GM23338 (cell line): ENCODE data around the gene PIM1. TPM values are rescaled to one million over a fixed set of nuclear protein-coding genes. Genes with fewer than 3 reads are reported as not detected.

ENCODE experiments used
- ATAC-seq: fragments of 200-7000 bp; cut with Tn5 transposase; 3 replicates; pipeline ENCODE4 v1.9.1; 2020
- DNase-seq: peaks from one replicate; pipeline ENCODE4 v3.0.0-alpha.2; 2015; ENCODE audit warnings: low spot score
- H2AFZ ChIP-seq: fragments of 200-600 bp; sonication (generic); 2 replicates; pipeline ENCODE4 v1.8.0; 2016; ENCODE audit warnings: antibody characterized with exemption, mild to moderate bottlenecking, moderate library complexity
- H3F3A ChIP-seq: fragments of 200-600 bp; sonication (generic); replicated peaks from 2 replicates; pipeline ENCODE4 v1.8.0; 2017; ENCODE audit warnings: antibody characterized with exemption, mixed run types, low read depth
- H3K27ac ChIP-seq: fragments of 200-600 bp; sonication (generic); 2 replicates; pipeline ENCODE4 v1.6.1; 2016; ENCODE audit warnings: low read depth
- H3K27me3 ChIP-seq: fragments of 200-600 bp; sonication (generic); 2 replicates; pipeline ENCODE4 v1.8.0; 2016; ENCODE audit warnings: mild to moderate bottlenecking, mixed run types, moderate library complexity; ENCODE audit not compliant: insufficient read depth
- H3K36me3 ChIP-seq: fragments of 200-600 bp; sonication (generic); 2 replicates; pipeline ENCODE4 v1.8.0; 2016; ENCODE audit warnings: mild to moderate bottlenecking; ENCODE audit not compliant: insufficient read depth
- H3K4me1 ChIP-seq: fragments of 200-600 bp; sonication (generic); 2 replicates; pipeline ENCODE4 v1.8.0; 2016; ENCODE audit warnings: mild to moderate bottlenecking, moderate library complexity; ENCODE audit not compliant: insufficient read depth
- H3K4me2 ChIP-seq: fragments of 200-600 bp; sonication (generic); 2 replicates; pipeline ENCODE4 v1.7.1; 2017; ENCODE audit warnings: mixed run types
- H3K4me3 ChIP-seq: fragments of 200-600 bp; sonication (generic); 2 replicates; pipeline ENCODE4 v1.6.1; 2016; ENCODE audit warnings: mixed run types
- H3K79me2 ChIP-seq: fragments of 200-600 bp; sonication (generic); replicated peaks from 2 replicates; pipeline ENCODE4 v1.8.0; 2017; ENCODE audit warnings: mild to moderate bottlenecking; ENCODE audit not compliant: insufficient read depth
- H3K9me2 ChIP-seq: fragments of 200-600 bp; sonication (generic); 2 replicates; pipeline ENCODE4 v1.8.0; 2017; ENCODE audit not compliant: insufficient read depth
- H4K20me1 ChIP-seq: fragments of 200-600 bp; sonication (generic); replicated peaks from 2 replicates; pipeline ENCODE4 v1.8.0; 2017; ENCODE audit warnings: mild to moderate bottlenecking; ENCODE audit not compliant: insufficient read depth
- H3K27ac Mint-ChIP-seq: 2 replicates; pipeline ENCODE4 v1.8.0; 2020; ENCODE audit warnings: inconsistent platforms, mild to moderate bottlenecking, moderate library complexity, mixed read lengths
- H3K27me3 Mint-ChIP-seq: 3 replicates; pipeline ENCODE4 v1.8.0; 2022; ENCODE audit warnings: low read depth, mild to moderate bottlenecking, moderate library complexity, mixed read lengths, inconsistent platforms; ENCODE audit not compliant: insufficient read depth, poor library complexity
- H3K36me3 Mint-ChIP-seq: 3 replicates; pipeline ENCODE4 v1.8.0; 2021; ENCODE audit warnings: low read depth, mild to moderate bottlenecking, inconsistent platforms, moderate library complexity, mixed read lengths
- H3K4me1 Mint-ChIP-seq: 3 replicates; pipeline ENCODE4 v1.8.0; 2020; ENCODE audit warnings: mild to moderate bottlenecking, inconsistent platforms, mixed read lengths
- H3K4me3 Mint-ChIP-seq: 3 replicates; pipeline ENCODE4 v1.8.0; 2021; ENCODE audit warnings: moderate library complexity, mild to moderate bottlenecking, inconsistent platforms, mixed read lengths
- H3K9me3 Mint-ChIP-seq: 3 replicates; pipeline ENCODE4 v1.8.0; 2020; ENCODE audit warnings: moderate library complexity, mild to moderate bottlenecking, inconsistent platforms, mixed read lengths
- CTCF ChIP-seq, 2 experiments: fragments of 200-600 bp in 1 of 2; sonication (generic) in 1 of 2; conservative IDR thresholded peaks; 2 replicates each; pipeline versions ENCODE4 v1.5.1 to v1.6.1; 2016 to 2017; ENCODE audit warnings: antibody characterized with exemption in 2 of 2, low read depth in 2 of 2, mild to moderate bottlenecking in 2 of 2, moderate library complexity in 1 of 2
- ETS1 ChIP-seq: IDR thresholded peaks from 2 replicates; pipeline ENCODE4 v1.6.1; 2016; ENCODE audit warnings: antibody characterized with exemption
- EZH2 ChIP-seq: fragments of 200-600 bp; sonication (generic); IDR thresholded peaks from one replicate; pipeline ENCODE4 v1.8.0; 2017; ENCODE audit warnings: antibody characterized with exemption, mild to moderate bottlenecking, low read depth; ENCODE audit not compliant: unreplicated experiment
- EZH2phosphoT487 ChIP-seq: fragments of 200-600 bp; sonication (generic); IDR thresholded peaks from one replicate; pipeline ENCODE4 v1.8.1; 2018; ENCODE audit warnings: antibody characterized with exemption; ENCODE audit not compliant: unreplicated experiment
- JUNB ChIP-seq: IDR thresholded peaks from one replicate; pipeline ENCODE4 v1.6.1; 2016; ENCODE audit warnings: antibody characterized with exemption; ENCODE audit not compliant: unreplicated experiment
- NANOG ChIP-seq: IDR thresholded peaks from 2 replicates; pipeline ENCODE4 v1.6.1; 2016; ENCODE audit warnings: antibody characterized with exemption, borderline replicate concordance
- POLR2AphosphoS5 ChIP-seq: IDR thresholded peaks from 2 replicates; pipeline ENCODE4 v1.6.1; 2016; ENCODE audit warnings: antibody characterized with exemption, low read depth
- REST ChIP-seq: IDR thresholded peaks from one replicate; pipeline ENCODE4 v1.6.1; 2018; ENCODE audit warnings: antibody characterized with exemption; ENCODE audit not compliant: unreplicated experiment
- STAT1 ChIP-seq: IDR thresholded peaks from one replicate; pipeline ENCODE4 v1.6.1; 2016; ENCODE audit warnings: antibody characterized with exemption; ENCODE audit not compliant: unreplicated experiment
- polyA plus RNA-seq: library from polyadenylated mRNA; unstranded; fragments of >200 nt; fragmentation: Nextera tagmentation; extraction: Ambion mirVana; gene quantifications from 2 replicates; pipeline ENCODE4 v1.2.1, GENCODE V29; 2016
- total RNA-seq: library from RNA; depleted of rRNA; stranded (reverse); fragments of >200 nt; shearing (Covaris generic); gene quantifications from 2 replicates; pipeline ENCODE4 v1.2.3, GENCODE V29; 2014

Gene PIM1
- total and polyA plus RNA-seq, 2 experiments from 2014 or later: 46.0 to 74.2 TPM

GRCh38 chr6:37145443-37145842 is 24.5 kb upstream of the PIM1 start:
- Histone ChIP-seq H3K27me3 (no peaks in the 10 kb centered on the region), H2AFZ (no peak overlapping the region), H3F3A (peaks cover 3% of the 10 kb centered on the region; the same call in 1 of the 2 replicates), H3K4me1 (peaks cover 35% of the 10 kb centered on the region), H3K36me3 (no peaks in the 10 kb centered on the region), H3K4me3 (no peak overlapping the region), H3K27ac (no peak overlapping the region), H3K9me2 (no peaks in the 10 kb centered on the region), H3K79me2 (no peaks in the 10 kb centered on the region), H3K4me2 (no peak overlapping the region), H4K20me1 (no peaks in the 10 kb centered on the region)
- H3K9me3 Mint-ChIP-seq: no peaks in the 10 kb centered on the region
- no peak for DNase-seq
- TF ChIP-seq NANOG: no peak
- TF ChIP-seq ETS1: no peak
- TF ChIP-seq POLR2AphosphoS5: no peak
- TF ChIP-seq EZH2phosphoT487: no peak
- no peak for TF ChIP-seq JUNB
- TF ChIP-seq STAT1: no peak
- no peak for TF ChIP-seq CTCF (conservative IDR thresholded peaks at IDR 0.05; ENCODE audit: low read depth in 2 of 2)
- H3K27ac Mint-ChIP-seq: no peak overlapping the region; the same call in 1 of the 2 replicates
- peaks cover 5% of the 10 kb centered on the region for H3K27me3 Mint-ChIP-seq
- H3K4me1 Mint-ChIP-seq: peaks cover 38% of the 10 kb centered on the region
- H3K36me3 Mint-ChIP-seq: no peaks in the 10 kb centered on the region
- no peak for ATAC-seq
- no peak overlapping the region for H3K4me3 Mint-ChIP-seq

GRCh38 chr6:37146735-37147157 is 23.2 kb upstream of the PIM1 start:
- no peak overlapping the region for H3K27ac Mint-ChIP-seq
- H3K27me3 Mint-ChIP-seq: peaks cover 5% of the 10 kb centered on the region
- TF ChIP-seq REST: no peak
- no peak for TF ChIP-seq EZH2
- no peak for TF ChIP-seq JUNB
- TF ChIP-seq CTCF (conservative IDR thresholded peaks at IDR 0.05; ENCODE audit: low read depth in 2 of 2): no peak
- no peak for TF ChIP-seq POLR2AphosphoS5

More at GRCh38 chr6:37146735-37147157, 23.2 kb upstream of the PIM1 start:
- H3K4me3 ChIP-seq: no peak overlapping the region
- Mint-ChIP-seq H3K4me3 (no peak overlapping the region), H3K9me3 (no peaks in the 10 kb centered on the region), H3K4me1 (peaks cover 28% of the 10 kb centered on the region), H3K36me3 (no peaks in the 10 kb centered on the region)
- H3K9me2 ChIP-seq: no peaks in the 10 kb centered on the region
- DNase-seq: no peak
- no peaks in the 10 kb centered on the region for H3K36me3 ChIP-seq
- H3K27ac ChIP-seq: no peak overlapping the region
- H3K4me2 ChIP-seq: no peak overlapping the region
- no peak overlapping the region for H2AFZ ChIP-seq
- no peaks in the 10 kb centered on the region; the same call in 1 of the 2 replicates for H3F3A ChIP-seq
- peaks cover 33% of the 10 kb centered on the region for H3K4me1 ChIP-seq
- no peaks in the 10 kb centered on the region for H3K79me2 ChIP-seq
- no peaks in the 10 kb centered on the region for H4K20me1 ChIP-seq
- ATAC-seq: no peak
- no peaks in the 10 kb centered on the region for H3K27me3 ChIP-seq
